HUES48 (cell line): Measurements from ENCODE around the gene CARMIL1.

Experiments used
- H3K27ac ChIP-seq: one replicate; pipeline ENCODE4 v1.7.0; 2013; ENCODE audit warnings: low read depth, low read length, inconsistent platforms
- H3K27me3 ChIP-seq: 2 replicates; pipeline ENCODE4 v1.6.1; 2013; ENCODE audit warnings: mild to moderate bottlenecking, low read length; ENCODE audit not compliant: control insufficient read depth, insufficient read depth
- H3K36me3 ChIP-seq: 2 replicates; pipeline ENCODE4 v1.6.1; 2013; ENCODE audit warnings: low read length; ENCODE audit not compliant: control insufficient read depth, insufficient read depth
- H3K4me1 ChIP-seq: 2 replicates; pipeline ENCODE4 v1.6.1; 2013; ENCODE audit warnings: mild to moderate bottlenecking, low read length; ENCODE audit not compliant: control insufficient read depth, insufficient read depth
- H3K4me3 ChIP-seq: 2 replicates; pipeline ENCODE4 v1.5.1; 2013; ENCODE audit warnings: mild to moderate bottlenecking, low read depth, low read length
- H3K9ac ChIP-seq: 2 replicates; pipeline ENCODE4 v1.6.1; 2013; ENCODE audit warnings: mild to moderate bottlenecking, low read depth, low read length, moderate library complexity
- H3K9me3 ChIP-seq: 2 replicates; pipeline ENCODE4 v1.6.1; 2013; ENCODE audit warnings: low read length; ENCODE audit not compliant: control insufficient read depth, insufficient read depth

Gene CARMIL1

GRCh38 chr6:25309886-25310285, 30.7 kb downstream of the CARMIL1 start:
- H3K27ac ChIP-seq = no peak overlapping the region

GRCh38 chr6:25311331-25311840, 32.2 kb downstream of the CARMIL1 start:
- H3K27me3 ChIP-seq = no peaks in the 10 kb centered on the region
- H3K4me3 ChIP-seq = no peak overlapping the region
- H3K4me1 ChIP-seq = peaks cover 40% of the 10 kb centered on the region
- H3K27ac ChIP-seq = no peak overlapping the region
- no peaks in the 10 kb centered on the region for H3K36me3 ChIP-seq
- H3K9ac ChIP-seq = no peak overlapping the region
- H3K9me3 ChIP-seq = no peaks in the 10 kb centered on the region

More at GRCh38 chr6:25309886-25310285, 30.7 kb downstream of the CARMIL1 start:
- Histone ChIP-seq H3K36me3 (no peaks in the 10 kb centered on the region), H3K4me1 (peaks cover 27% of the 10 kb centered on the region), H3K9me3 (no peaks in the 10 kb centered on the region), H3K27me3 (no peaks in the 10 kb centered on the region), H3K9ac (no peak overlapping the region), H3K4me3 (no peak overlapping the region)

- Histone ChIP-seq H3K9me3 (no peaks in the 10 kb centered on the region), H3K9ac (no peak overlapping the region), H3K4me3 (no peak overlapping the region), H3K36me3 (no peaks in the 10 kb centered on the region), H3K27me3 (no peaks in the 10 kb centered on the region), H3K27ac (peak overlapping the region; percentile 74), H3K4me1 (peaks cover 45% of the 10 kb centered on the region)
Observed at GRCh38 chr6:25312034-25312620, 33.0 kb downstream of the CARMIL1 start.

- H3K27me3 ChIP-seq = no peaks in the 10 kb centered on the region
- peak overlapping the region; percentile 74 for H3K27ac ChIP-seq
Observed at GRCh38 chr6:25312703-25313102, 33.5 kb downstream of the CARMIL1 start.

GRCh38 chr6:25314509-25315175, 35.5 kb downstream of the CARMIL1 start:
- Histone ChIP-seq H3K4me1 (peaks cover 58% of the 10 kb centered on the region), H3K4me3 (no peak overlapping the region), H3K27ac (peak overlapping the region; percentile 48), H3K27me3 (no peaks in the 10 kb centered on the region), H3K36me3 (no peaks in the 10 kb centered on the region), H3K9me3 (no peaks in the 10 kb centered on the region), H3K9ac (no peak overlapping the region)

More at GRCh38 chr6:25312703-25313102, 33.5 kb downstream of the CARMIL1 start:
- Histone ChIP-seq H3K4me1 (peaks cover 45% of the 10 kb centered on the region), H3K9ac (no peak overlapping the region), H3K9me3 (no peaks in the 10 kb centered on the region), H3K36me3 (no peaks in the 10 kb centered on the region), H3K4me3 (no peak overlapping the region; the same call in 1 of the 2 replicates)

GRCh38 chr6:25315194-25316177, 36.3 kb downstream of the CARMIL1 start:
- Histone ChIP-seq H3K4me3 (peak overlapping the region; percentile 7; the same call in 1 of the 2 replicates), H3K27me3 (no peaks in the 10 kb centered on the region), H3K4me1 (peaks cover 67% of the 10 kb centered on the region), H3K9me3 (no peaks in the 10 kb centered on the region), H3K27ac (peak overlapping the region; percentile 48), H3K36me3 (no peaks in the 10 kb centered on the region), H3K9ac (no peak overlapping the region)

GRCh38 chr6:25316626-25317025, 37.5 kb downstream of the CARMIL1 start:
- no peaks in the 10 kb centered on the region for H3K36me3 ChIP-seq
- peaks cover 65% of the 10 kb centered on the region for H3K4me1 ChIP-seq
- H3K27me3 ChIP-seq = no peaks in the 10 kb centered on the region
- H3K9ac ChIP-seq = no peak overlapping the region
- H3K4me3 ChIP-seq = no peak overlapping the region
- H3K27ac ChIP-seq = no peak overlapping the region
- H3K9me3 ChIP-seq = no peaks in the 10 kb centered on the region

GRCh38 chr6:25318589-25318988, 39.4 kb downstream of the CARMIL1 start:
- no peaks in the 10 kb centered on the region for H3K27me3 ChIP-seq
- no peaks in the 10 kb centered on the region for H3K36me3 ChIP-seq
- H3K4me3 ChIP-seq = no peak overlapping the region
- no peak overlapping the region for H3K9ac ChIP-seq
- no peaks in the 10 kb centered on the region for H3K9me3 ChIP-seq
- H3K27ac ChIP-seq = no peak overlapping the region
- peaks cover 47% of the 10 kb centered on the region for H3K4me1 ChIP-seq

GRCh38 chr6:25320459-25320858, 41.3 kb downstream of the CARMIL1 start:
- Histone ChIP-seq H3K4me3 (no peak overlapping the region), H3K9ac (no peak overlapping the region), H3K9me3 (no peaks in the 10 kb centered on the region), H3K27me3 (no peaks in the 10 kb centered on the region), H3K27ac (peak overlapping the region; percentile 42), H3K36me3 (no peaks in the 10 kb centered on the region), H3K4me1 (peaks cover 36% of the 10 kb centered on the region)

- H3K4me3 ChIP-seq = no peak overlapping the region
- H3K4me1 ChIP-seq = peaks cover 24% of the 10 kb centered on the region
- H3K9ac ChIP-seq = no peak overlapping the region
- H3K27ac ChIP-seq = no peak overlapping the region
- H3K9me3 ChIP-seq = no peaks in the 10 kb centered on the region
- H3K27me3 ChIP-seq = no peaks in the 10 kb centered on the region
- H3K36me3 ChIP-seq = no peaks in the 10 kb centered on the region
Observed at GRCh38 chr6:25322692-25323091, 43.5 kb downstream of the CARMIL1 start.
